IPS DF 4.7 (cell line): ENCODE results near the gene KDM7A.
"Not testable (repeated sequence)": the region's sequence is repeated elsewhere in the genome, so short reads cannot be mapped to it uniquely, and the experiment has no call there.

Experiments used
- DNase-seq: peaks from one replicate; pipeline ENCODE4 v3.0.0-alpha.2; 2013; ENCODE audit warnings: low spot score; ENCODE audit errors: extremely low read depth

KDM7A gene

DNA sequence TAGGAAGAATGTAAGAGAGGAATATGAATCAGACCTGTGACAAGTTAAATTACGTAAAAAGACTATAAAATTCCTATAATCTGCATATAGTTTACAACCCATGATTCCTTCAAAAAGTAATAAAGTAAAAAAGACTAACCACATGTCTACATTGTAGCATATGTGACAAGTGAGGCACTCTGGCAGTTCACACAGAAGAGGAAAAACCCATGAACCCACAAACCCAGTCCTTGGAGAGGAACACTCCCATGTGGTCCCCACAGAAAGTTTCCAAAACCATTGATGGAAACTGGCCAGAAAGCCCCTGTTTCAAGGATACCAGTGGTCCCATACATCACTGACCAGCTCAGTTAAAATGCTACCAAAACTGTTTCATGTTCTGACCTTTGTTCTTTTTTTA lies 15.7 kb downstream of the KDM7A start:
- DNase-seq = no peak

- DNase-seq = no peak
Measured at GRCh38 chr7:140160308-140160707, 16.5 kb downstream of the KDM7A start.

- DNase-seq = no peak
Measured at GRCh38 chr7:140159497-140159896, 17.3 kb downstream of the KDM7A start.

- no peak for DNase-seq
Measured at GRCh38 chr7:140156460-140157080, 20.2 kb downstream of the KDM7A start.

- DNase-seq = no peak
Measured at GRCh38 chr7:140155428-140155827, 21.4 kb downstream of the KDM7A start.

DNA sequence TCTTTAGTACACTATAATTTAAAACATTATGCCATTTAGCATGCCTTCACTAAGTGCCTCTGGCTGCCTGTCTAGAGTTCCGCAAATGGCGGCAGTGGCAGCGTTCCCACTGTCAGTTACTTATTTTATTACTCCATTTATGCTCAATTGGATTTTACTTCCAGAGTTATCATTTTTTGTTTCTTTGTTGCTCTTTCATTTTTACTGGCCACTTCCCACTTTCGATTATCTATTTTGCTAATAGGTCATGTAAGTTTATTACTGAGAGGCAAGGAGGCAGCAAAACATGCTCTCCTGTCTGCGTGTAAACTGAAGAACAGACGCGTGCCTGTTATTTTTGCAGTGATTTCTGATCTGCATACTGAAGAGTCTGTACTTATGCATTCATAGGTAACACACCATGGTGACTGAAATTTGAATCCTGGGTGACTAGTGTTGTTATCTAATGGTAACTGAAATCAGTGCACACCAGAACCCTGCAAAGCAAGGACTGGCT lies 23.1 kb downstream of the KDM7A start:
- no peak for DNase-seq

DNA sequence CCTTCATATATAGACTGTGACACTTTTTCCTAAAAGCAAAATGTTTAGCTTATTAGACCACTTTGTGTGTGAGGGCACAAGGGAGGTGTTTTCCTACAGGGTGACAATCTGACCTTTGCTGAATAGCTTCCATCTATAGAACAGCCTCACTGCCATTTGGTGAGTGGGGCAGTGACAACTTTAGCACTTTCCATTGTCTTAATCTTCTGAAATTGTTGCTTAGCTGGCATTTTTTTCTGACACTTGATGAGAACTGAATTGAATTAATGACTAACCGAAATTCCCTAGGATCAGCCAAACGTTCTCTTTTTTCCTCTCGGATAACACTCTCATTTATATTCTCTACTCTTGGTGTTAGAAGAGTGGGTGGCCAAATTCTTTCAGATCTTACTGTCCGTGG lies 30.2 kb downstream of the KDM7A start:
- DNase-seq = no peak

DNA sequence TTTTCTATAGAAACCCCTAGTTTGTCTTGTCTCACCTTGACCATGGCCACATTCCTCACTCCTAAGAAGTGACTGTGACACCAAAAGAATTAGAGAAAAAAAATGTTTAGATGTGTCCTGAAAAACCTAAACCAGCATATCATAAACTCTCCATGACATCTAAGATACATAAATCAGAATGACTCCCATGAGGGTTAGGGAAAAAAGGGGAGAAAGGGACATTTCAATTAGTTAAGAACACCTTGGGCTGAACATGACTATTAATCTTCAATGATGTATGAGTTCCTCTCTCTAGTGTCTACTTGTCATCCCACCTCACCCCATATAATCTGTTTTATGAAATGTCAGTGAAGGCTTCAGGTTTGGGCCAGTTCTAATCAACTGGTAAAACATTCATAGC lies 31.1 kb downstream of the KDM7A start:
- DNase-seq = no peak

DNA sequence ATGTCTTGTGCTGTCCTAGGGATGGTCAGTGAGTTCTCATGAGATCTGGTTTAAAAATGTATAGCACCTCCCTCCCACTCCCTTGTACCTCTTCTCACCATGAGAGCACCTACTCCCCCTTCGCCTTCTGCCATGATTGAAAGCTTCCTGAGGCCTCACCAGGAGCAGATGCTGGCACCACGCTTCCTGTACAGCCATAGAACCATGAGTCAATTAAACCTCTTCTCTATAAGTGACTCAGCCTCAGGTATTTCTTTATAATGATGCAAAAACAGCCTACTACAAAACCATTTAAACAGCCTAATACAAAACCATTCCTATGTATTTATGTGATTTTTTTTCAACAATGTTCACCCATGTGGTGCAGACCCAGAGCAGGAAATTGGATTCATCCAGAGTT lies 32.0 kb downstream of the KDM7A start:
- DNase-seq = no peak

DNA sequence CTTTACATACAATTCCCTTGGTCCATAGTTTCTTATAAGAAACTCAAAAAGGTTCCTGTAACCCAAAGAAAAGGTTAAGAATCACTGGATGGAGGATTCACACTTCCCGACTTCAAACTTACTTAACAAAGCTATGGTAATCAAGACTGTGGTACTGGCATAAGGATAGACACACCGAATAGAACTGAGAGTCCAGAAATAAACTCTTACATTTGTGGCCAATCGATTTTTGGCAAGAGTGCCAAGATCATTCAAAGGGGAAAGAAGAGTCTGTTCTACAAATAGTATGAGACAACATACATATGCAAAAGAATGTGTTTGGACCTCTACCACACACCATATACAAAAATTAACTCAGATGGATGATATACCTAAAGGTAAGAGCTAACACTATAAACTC lies 32.8 kb downstream of the KDM7A start:
- no peak for DNase-seq

- no peak for DNase-seq
Measured at GRCh38 chr7:140142031-140142430, 34.8 kb downstream of the KDM7A start.

DNA sequence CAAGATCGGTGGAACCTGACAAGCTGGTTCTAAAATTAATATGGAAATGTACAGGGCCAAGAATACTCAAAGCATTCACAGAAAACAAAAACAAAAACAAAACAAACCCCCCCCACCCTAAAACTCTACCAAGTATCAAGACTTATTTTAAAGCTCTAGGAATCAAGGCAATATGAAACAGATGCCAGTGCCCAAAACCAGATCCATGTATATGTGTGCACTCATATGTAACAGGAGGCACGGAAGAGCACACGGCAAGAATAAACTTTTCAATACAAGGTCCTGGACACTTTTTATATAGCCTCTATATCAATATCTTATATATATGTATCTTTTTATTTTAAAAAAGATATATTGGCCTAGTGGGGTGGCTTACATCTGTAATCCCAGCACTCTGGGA lies 35.5 kb downstream of the KDM7A start:
- no peak for DNase-seq

DNA sequence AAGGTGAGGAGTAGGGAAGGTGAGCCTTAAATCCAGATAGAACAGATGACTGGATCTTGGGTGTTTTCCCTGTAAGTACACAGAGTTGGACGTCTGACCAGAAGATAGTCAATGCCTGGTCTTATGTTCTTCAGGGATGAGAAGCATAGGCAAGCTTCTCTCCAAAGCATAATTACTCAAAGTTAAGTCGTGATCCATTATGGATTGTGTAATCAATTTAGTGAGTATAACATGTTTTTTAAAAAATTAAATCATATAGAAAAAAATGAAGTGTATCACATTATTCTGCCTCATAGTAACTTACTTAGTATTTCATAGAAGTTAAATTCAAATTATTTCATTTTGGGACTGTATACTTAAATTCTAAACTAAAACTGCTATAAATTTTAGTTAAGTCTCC lies 39.7 kb downstream of the KDM7A start:
- no peak for DNase-seq

- no peak for DNase-seq
Measured at GRCh38 chr7:140136073-140136472, 40.7 kb downstream of the KDM7A start.

DNA sequence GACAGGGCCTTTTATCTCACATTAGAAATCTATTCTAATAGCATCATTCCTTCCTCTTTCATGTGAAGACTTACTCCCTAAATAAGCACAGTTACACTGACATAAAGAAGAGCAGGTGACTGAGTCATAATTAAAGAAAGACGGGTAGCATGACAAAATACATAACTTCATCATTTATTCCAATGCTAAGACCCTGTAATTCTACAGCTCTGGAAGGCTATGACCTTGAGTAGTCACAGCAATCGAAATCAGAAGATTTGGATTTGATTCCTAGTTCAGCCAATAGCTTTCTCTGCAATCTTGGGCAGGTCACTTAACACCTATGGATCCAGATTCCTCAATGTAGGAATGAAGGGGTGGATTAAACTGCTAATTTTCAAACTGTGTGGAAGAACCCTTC lies 42.7 kb downstream of the KDM7A start:
- DNase-seq = no peak

GRCh38 chr7:140127360-140128127 lies 49.2 kb downstream of the KDM7A start:
- DNase-seq = no peak

DNA sequence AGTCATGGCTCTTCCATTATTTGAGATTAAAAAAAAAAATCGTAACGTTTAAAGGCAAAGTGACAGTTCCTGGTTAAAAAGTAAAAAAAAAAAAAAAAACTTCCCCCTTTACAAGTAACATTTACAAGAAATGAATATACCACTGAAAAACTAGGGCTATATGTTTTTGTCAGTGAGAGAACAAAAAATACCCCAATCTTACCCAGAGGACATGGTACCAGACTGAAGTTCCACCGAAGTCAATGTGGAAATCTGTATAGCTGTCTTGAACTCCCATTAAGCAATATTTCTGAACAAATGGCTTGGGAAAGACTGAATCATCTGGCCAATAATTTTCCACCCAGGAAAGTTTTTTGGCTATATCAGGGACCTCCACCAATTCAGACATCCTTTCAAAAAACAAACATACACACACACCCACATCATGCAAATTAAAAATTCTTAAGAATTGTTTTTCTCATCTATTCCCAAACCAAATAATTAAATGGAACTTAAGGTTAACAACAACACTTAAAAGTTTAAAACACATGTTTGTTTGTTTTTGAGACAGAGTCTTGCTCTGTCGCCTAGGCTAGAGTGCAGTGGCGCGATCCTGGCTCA lies 50.2 kb downstream of the KDM7A start:
- no peak for DNase-seq

DNA sequence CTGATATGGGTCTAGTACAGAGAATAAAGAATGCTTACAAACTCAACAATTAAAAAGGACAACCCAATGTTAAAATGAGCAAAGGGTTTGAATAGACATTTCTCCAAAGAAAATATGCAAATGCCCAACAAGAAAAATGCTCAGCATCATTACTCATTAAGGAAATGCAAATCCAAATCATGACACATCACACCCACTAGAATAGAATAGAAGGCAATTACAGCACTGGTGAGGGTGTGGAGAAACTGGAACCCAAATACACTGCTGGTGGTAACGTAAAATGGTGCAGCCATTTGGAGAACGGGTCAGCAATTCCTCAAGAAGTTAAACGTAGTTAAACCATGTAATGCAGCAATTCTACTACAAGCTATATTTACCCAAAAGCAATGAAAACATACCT lies 53.8 kb downstream of the KDM7A start:
- DNase-seq = no peak

- DNase-seq = no peak
Measured at GRCh38 chr7:140121326-140121725, 55.5 kb downstream of the KDM7A start.

DNA sequence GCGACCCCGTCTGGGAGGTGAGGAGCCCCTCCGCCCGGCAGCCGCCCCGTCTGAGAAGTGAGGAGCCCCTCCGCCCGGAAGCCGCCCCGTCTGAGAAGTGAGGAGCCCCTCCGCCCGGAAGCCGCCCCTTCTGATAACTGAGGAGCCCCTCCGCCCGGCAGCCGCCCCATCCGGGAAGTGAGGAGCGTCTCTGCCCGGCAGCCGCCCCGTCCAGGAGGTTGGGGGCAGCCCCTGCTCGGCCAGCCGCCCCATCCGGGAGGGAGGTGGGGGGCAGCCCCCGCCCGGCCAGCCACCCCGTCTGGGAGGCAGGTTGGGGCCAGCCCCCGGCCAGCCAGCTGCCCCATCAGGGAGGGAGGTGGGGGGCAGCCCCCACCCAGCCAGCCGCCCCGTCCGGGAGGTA lies 62.0 kb downstream of the KDM7A start:
- DNase-seq = not testable (repeated sequence)

DNA sequence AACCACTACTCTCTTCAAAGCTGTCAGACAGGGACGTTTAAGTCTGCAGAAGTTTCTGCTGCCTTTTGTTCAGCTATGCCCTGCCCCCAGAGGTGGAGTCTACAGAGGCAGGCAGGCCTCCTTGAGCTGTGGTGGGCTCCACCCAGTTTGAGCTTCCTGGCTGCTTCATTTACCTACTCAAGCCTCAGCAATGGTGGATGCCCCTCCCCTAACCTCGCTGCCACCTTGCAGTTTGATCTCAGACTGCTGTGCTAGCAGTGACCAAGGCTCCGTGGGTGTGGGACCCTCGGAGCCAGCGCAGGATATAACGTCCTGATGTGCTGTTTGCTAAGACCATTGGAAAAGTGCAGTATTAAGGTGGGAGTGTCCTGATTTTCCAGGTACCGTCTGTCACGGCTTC lies 68.0 kb downstream of the KDM7A start:
- not testable (repeated sequence) for DNase-seq

GRCh38 chr7:140096459-140096858 lies 80.3 kb downstream of the KDM7A start:
- no peak for DNase-seq

DNA sequence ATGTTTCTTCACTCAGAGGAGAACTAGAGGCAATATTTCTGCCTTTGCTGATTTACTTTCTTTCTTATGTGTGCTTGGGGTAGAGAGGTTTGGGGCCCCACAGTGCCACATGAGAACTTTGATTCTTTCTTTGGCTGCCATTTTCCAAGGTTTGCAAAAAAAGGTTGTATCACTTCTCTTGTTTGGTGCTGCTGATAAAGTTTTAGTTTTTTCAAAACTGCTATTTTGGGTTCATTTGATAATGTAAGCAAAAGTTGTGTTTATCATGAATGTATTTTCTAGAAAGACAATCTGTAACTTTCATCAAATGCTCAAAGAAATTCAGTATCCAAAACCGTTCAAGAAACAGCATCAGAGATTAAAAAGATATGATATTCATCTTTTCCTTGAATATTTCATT lies 83.4 kb downstream of the KDM7A start:
- no peak for DNase-seq
